Measurements from ENCODE around the gene SPRED3.
A peak's percentile ranks its signal among the peaks of the same experiment; 100 is the strongest.

The SPRED3 gene

GRCh38 chr19:38384209-38385027 lies 4.1 kb upstream of the SPRED3 start:
- Mint-ChIP-seq H3K9me3 (no peaks in the 10 kb centered on the region), H3K27me3 (ENCODE audit: low read depth, poor library complexity) (peaks cover 9% of the 10 kb centered on the region), H3K4me1 (peaks cover 9% of the 10 kb centered on the region), H3K4me3 (no peak overlapping the region), H3K27ac (no peak overlapping the region), H3K36me3 (ENCODE audit: low read depth) (peaks cover 56% of the 10 kb centered on the region)
- peak; percentile 28 for TF ChIP-seq CTCF (IDR thresholded peaks at IDR 0.05)
- no peak for DNase-seq

GRCh38 chr19:38385057-38385803 lies 3.3 kb upstream of the SPRED3 start:
- peaks cover 17% of the 10 kb centered on the region for H3K4me1 Mint-ChIP-seq
- no peak overlapping the region for H3K4me3 Mint-ChIP-seq
- no peak overlapping the region for H3K27ac Mint-ChIP-seq
- no peaks in the 10 kb centered on the region for H3K9me3 Mint-ChIP-seq
- DNase-seq = no peak
- peak; percentile 2 for TF ChIP-seq CTCF (IDR thresholded peaks at IDR 0.05)
- H3K27me3 Mint-ChIP-seq (ENCODE audit: low read depth, poor library complexity) = peaks cover 16% of the 10 kb centered on the region
- H3K36me3 Mint-ChIP-seq (ENCODE audit: low read depth) = peaks cover 48% of the 10 kb centered on the region

GRCh38 chr19:38385804-38386257 lies 2.7 kb upstream of the SPRED3 start:
- Mint-ChIP-seq H3K27me3 (ENCODE audit: low read depth, poor library complexity) (peaks cover 21% of the 10 kb centered on the region), H3K9me3 (no peaks in the 10 kb centered on the region)

GRCh38 chr19:38386300-38386970 lies 2.1 kb upstream of the SPRED3 start:
- no peak for TF ChIP-seq CTCF (IDR thresholded peaks at IDR 0.05)
- Mint-ChIP-seq H3K9me3 (no peaks in the 10 kb centered on the region), H3K27me3 (ENCODE audit: low read depth, poor library complexity) (peaks cover 28% of the 10 kb centered on the region), H3K36me3 (ENCODE audit: low read depth) (peaks cover 45% of the 10 kb centered on the region), H3K27ac (no peak overlapping the region), H3K4me1 (peaks cover 27% of the 10 kb centered on the region), H3K4me3 (peak overlapping the region; percentile 23)
- no peak for DNase-seq

More at GRCh38 chr19:38385804-38386257, 2.7 kb upstream of the SPRED3 start:
- Mint-ChIP-seq H3K4me1 (peaks cover 21% of the 10 kb centered on the region), H3K27ac (no peak overlapping the region), H3K4me3 (no peak overlapping the region), H3K36me3 (ENCODE audit: low read depth) (peaks cover 45% of the 10 kb centered on the region)
- TF ChIP-seq CTCF (IDR thresholded peaks at IDR 0.05) = no peak
- DNase-seq = no peak

- Mint-ChIP-seq H3K4me1 (peaks cover 31% of the 10 kb centered on the region), H3K36me3 (ENCODE audit: low read depth) (peaks cover 41% of the 10 kb centered on the region), H3K4me3 (peak overlapping the region; percentile 86), H3K27me3 (ENCODE audit: low read depth, poor library complexity) (peaks cover 32% of the 10 kb centered on the region), H3K27ac (peak overlapping the region; percentile 78), H3K9me3 (no peaks in the 10 kb centered on the region)
- no peak for TF ChIP-seq CTCF (IDR thresholded peaks at IDR 0.05)
- no peak for DNase-seq
Observed at GRCh38 chr19:38386971-38387549, 1.4 kb upstream of the SPRED3 start.
